ENCODE results near the gene PARD3B. TPM values are rescaled to one million over a fixed set of nuclear protein-coding genes. Genes with fewer than 3 reads are reported as not detected.
A peak's percentile ranks its signal among the peaks of the same experiment; 100 is the strongest.

The PARD3B gene
- total and polyA plus RNA-seq, 2 donors from 2014 or later: 5.3 to 29.6 TPM

DNA sequence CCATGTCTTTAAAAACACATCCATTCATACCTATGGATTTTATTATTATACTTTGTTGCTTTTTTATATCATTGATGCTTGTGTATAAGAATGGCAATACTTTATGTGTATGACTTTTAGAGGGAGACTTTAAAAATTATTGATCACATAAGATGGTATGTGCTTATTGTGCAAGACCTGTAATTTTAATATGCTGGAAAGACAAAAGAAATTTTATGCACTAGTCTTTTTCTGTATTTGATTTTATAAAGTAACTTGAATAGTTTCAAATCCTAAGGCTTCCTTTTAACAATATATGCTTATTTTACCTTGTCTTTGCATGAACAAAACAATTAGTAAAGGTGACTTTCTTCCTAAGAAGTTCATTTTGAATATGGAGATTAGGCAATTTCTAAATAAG is 226.4 kb downstream of the PARD3B start:
- H3K4me1 ChIP-seq (ENCODE audit: control insufficient read depth in 2 of 3, insufficient read depth in 2 of 3, low read depth in 1 of 3, low read length in 3 of 3): no peaks in the 10 kb centered on the region
- H3K9ac ChIP-seq (ENCODE audit: low read length in 3 of 3): no peak overlapping the region
- DNase-seq (no peak), FAIRE-seq (no peak)
- no peak overlapping the region for H3K27ac ChIP-seq (ENCODE audit: low read depth in 2 of 2, low read length in 2 of 2)
- no peaks in the 10 kb centered on the region for H3K27me3 ChIP-seq (ENCODE audit: control insufficient read depth, insufficient read depth, low read length)
- TF ChIP-seq, protein P1, sequence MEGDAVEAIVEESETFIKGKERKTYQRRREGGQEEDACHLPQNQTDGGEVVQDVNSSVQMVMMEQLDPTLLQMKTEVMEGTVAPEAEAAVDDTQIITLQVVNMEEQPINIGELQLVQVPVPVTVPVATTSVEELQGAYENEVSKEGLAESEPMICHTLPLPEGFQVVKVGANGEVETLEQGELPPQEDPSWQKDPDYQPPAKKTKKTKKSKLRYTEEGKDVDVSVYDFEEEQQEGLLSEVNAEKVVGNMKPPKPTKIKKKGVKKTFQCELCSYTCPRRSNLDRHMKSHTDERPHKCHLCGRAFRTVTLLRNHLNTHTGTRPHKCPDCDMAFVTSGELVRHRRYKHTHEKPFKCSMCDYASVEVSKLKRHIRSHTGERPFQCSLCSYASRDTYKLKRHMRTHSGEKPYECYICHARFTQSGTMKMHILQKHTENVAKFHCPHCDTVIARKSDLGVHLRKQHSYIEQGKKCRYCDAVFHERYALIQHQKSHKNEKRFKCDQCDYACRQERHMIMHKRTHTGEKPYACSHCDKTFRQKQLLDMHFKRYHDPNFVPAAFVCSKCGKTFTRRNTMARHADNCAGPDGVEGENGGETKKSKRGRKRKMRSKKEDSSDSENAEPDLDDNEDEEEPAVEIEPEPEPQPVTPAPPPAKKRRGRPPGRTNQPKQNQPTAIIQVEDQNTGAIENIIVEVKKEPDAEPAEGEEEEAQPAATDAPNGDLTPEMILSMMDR (IDR thresholded peaks at IDR 0.05; ENCODE audit: borderline replicate concordance, extremely low read depth, insufficient read depth): no peak
- no peaks in the 10 kb centered on the region for H3K36me3 ChIP-seq (ENCODE audit: control insufficient read depth in 2 of 3, insufficient read depth in 3 of 3, low read length in 3 of 3)
- no peaks in the 10 kb centered on the region for H3K9me3 ChIP-seq (ENCODE audit: control insufficient read depth in 2 of 3, insufficient read depth in 1 of 3, low read length in 3 of 3)
- intact Hi-C loops (cut with DNase I): no loop called here
- H3K4me3 ChIP-seq (ENCODE audit: low read length in 3 of 3): no peak overlapping the region

DNA sequence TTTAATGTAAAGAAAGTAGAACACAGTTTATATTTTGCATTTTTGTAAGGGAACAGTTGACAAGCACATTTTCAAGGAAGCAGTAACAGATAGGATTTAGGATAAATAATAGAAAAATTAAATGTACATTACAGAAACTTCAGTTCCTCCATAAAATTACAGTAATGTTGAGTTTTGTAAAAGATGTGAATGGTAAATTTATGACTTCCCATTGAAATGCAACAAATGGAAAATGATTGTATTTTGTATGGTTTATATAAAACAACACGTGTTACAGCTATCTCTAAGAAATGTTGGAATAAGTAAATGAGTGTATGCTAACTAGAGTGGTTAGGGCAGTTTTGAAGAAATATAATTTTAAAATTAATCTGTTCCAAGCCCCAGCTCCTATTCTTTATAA is 227.3 kb downstream of the PARD3B start:
- H3K27me3 ChIP-seq (ENCODE audit: control insufficient read depth, insufficient read depth, low read length): no peaks in the 10 kb centered on the region
- no peak overlapping the region for H3K4me3 ChIP-seq (ENCODE audit: low read length in 3 of 3)
- H3K9me3 ChIP-seq (ENCODE audit: control insufficient read depth in 2 of 3, insufficient read depth in 1 of 3, low read length in 3 of 3): no peaks in the 10 kb centered on the region
- DNase-seq (no peak), FAIRE-seq (peak; percentile 8)
- H3K36me3 ChIP-seq (ENCODE audit: control insufficient read depth in 2 of 3, insufficient read depth in 3 of 3, low read length in 3 of 3): no peaks in the 10 kb centered on the region
- no peaks in the 10 kb centered on the region for H3K4me1 ChIP-seq (ENCODE audit: control insufficient read depth in 2 of 3, insufficient read depth in 2 of 3, low read depth in 1 of 3, low read length in 3 of 3)
- intact Hi-C loops (cut with DNase I): no loop called here
- TF ChIP-seq, protein P1 (IDR thresholded peaks at IDR 0.05; ENCODE audit: borderline replicate concordance, extremely low read depth, insufficient read depth): no peak
- H3K9ac ChIP-seq (ENCODE audit: low read length in 3 of 3): no peak overlapping the region
- no peak overlapping the region for H3K27ac ChIP-seq (ENCODE audit: low read depth in 2 of 2, low read length in 2 of 2)

DNA sequence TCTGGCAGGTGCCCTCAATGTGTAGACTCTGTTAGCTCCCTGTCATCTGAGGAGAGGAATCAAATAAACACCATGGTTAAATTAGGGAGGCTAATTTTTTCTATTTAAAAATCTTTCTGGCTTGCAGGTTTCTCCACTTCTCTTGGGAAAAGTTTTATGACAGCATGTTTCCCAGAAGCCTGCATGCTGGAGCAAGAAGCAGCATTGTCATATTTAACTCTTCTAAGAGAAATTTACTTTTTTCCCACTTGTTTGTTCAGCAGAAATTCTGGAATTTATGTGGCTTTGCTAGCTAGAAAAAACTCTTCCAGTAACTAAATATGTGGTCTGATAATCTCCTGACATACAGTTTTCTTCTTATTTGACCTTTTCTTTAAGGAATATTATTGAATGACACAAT is 230.5 kb downstream of the PARD3B start:
- H3K27ac ChIP-seq (ENCODE audit: low read depth in 2 of 2, low read length in 2 of 2): no peak overlapping the region
- no peaks in the 10 kb centered on the region for H3K36me3 ChIP-seq (ENCODE audit: control insufficient read depth in 2 of 3, insufficient read depth in 3 of 3, low read length in 3 of 3)
- H3K9me3 ChIP-seq (ENCODE audit: control insufficient read depth in 2 of 3, insufficient read depth in 1 of 3, low read length in 3 of 3): no peaks in the 10 kb centered on the region
- H3K9ac ChIP-seq (ENCODE audit: low read length in 3 of 3): no peak overlapping the region
- TF ChIP-seq, protein P1 (IDR thresholded peaks at IDR 0.05; ENCODE audit: borderline replicate concordance, extremely low read depth, insufficient read depth): no peak
- no peaks in the 10 kb centered on the region for H3K4me1 ChIP-seq (ENCODE audit: control insufficient read depth in 2 of 3, insufficient read depth in 2 of 3, low read depth in 1 of 3, low read length in 3 of 3)
- DNase-seq (no peak), FAIRE-seq (no peak)
- no peak overlapping the region for H3K4me3 ChIP-seq (ENCODE audit: low read length in 3 of 3)
- intact Hi-C loops (cut with DNase I): no loop called here
- no peaks in the 10 kb centered on the region for H3K27me3 ChIP-seq (ENCODE audit: control insufficient read depth, insufficient read depth, low read length)
